K562 (cell line): ENCODE results near the gene PSMC1. TPM values are rescaled to one million over a fixed set of nuclear protein-coding genes. Genes with fewer than 3 reads are reported as not detected.
A peak's percentile ranks its signal among the peaks of the same experiment; 100 is the strongest.

Source experiments
- ATAC-seq: fragments of 200-7000 bp; cut with Tn5 transposase; 3 replicates; pipeline ENCODE4 v1.9.1; 2020; ENCODE audit warnings: moderate library complexity
- BruUV-seq: library from RNA; stranded (reverse); fragments of 400-500 nt; replicated peaks from 2 replicates; lab custom pipeline; 2021; lab: Mats Ljungman, UMichigan
- CTCF ChIA-PET: fragments of 300-600 bp; formaldehyde crosslinking; extraction: SDS; loops from one replicate; lab custom pipeline; 2021; ENCODE audit warnings: low intra/inter-chr PET ratio; lab: Yijun Ruan, JAX
- POLR2A ChIA-PET: fragments of 300-600, 350-650 bp; sonication (Branson Sonifier 250); formaldehyde crosslinking; extraction: SDS; loops from one replicate; lab custom pipeline; 2021; ENCODE audit warnings: antibody characterized with exemption, inconsistent platforms; lab: Yijun Ruan, JAX
- DNase-seq, 4 experiments: peaks; one replicate each; pipeline versions ENCODE4 v3.0.0 to v3.0.0-alpha.2; 2011 to 2018; ENCODE audit warnings: low spot score in 3 of 4, mixed read lengths in 3 of 4; ENCODE audit errors: extremely low read depth in 1 of 4
- FAIRE-seq: peaks from 2 replicates; lab custom pipeline; 2011; peaks lifted over from hg19 to GRCh38; lab: Jason Lieb, UNC
- H2AFZ ChIP-seq: 2 replicates; pipeline ENCODE4 v1.6.0; 2011; ENCODE audit warnings: low read depth, low read length, control low read depth, inconsistent platforms
- H3K27ac ChIP-seq: fragments of 200-600 bp; 3 replicates; pipeline ENCODE4 v1.8.0; 2011; ENCODE audit warnings: low read depth, mild to moderate bottlenecking, control low read depth, inconsistent platforms, low read length, moderate library complexity, mixed read lengths; ENCODE audit errors: extremely low read depth
- H3K27me3 ChIP-seq, 2 experiments: fragments of 300-600 bp in 1 of 2; 2 replicates in 1 of 2; 3 replicates in 1 of 2; pipeline versions ENCODE4 v1.6.0 to v1.8.0; 2011; ENCODE audit warnings: inconsistent platforms in 2 of 2, low read length in 2 of 2, mild to moderate bottlenecking in 1 of 2, mixed read lengths in 1 of 2, moderate library complexity in 1 of 2; ENCODE audit not compliant: control insufficient read depth in 2 of 2, insufficient read depth in 2 of 2
- H3K36me3 ChIP-seq: fragments of 300-600 bp; 3 replicates; pipeline ENCODE4 v1.8.0; 2011; ENCODE audit warnings: mild to moderate bottlenecking, low read length, inconsistent platforms; ENCODE audit not compliant: control insufficient read depth, insufficient read depth
- H3K4me1 ChIP-seq, 2 experiments: fragments of 200-600 bp in 1 of 2; replicated peaks in 1 of 2; 2 replicates in 1 of 2; 3 replicates in 1 of 2; pipeline versions ENCODE4 v1.5.1 to v1.8.0; 2011; ENCODE audit warnings: inconsistent platforms in 2 of 2, low read length in 2 of 2, mild to moderate bottlenecking in 1 of 2, mixed read lengths in 1 of 2, moderate library complexity in 1 of 2; ENCODE audit not compliant: control insufficient read depth in 2 of 2, insufficient read depth in 2 of 2
- H3K4me2 ChIP-seq: 2 replicates; pipeline ENCODE4 v1.6.1; 2011; ENCODE audit warnings: low read length, control low read depth, inconsistent platforms, mixed read lengths; ENCODE audit not compliant: insufficient read depth
- H3K4me3 ChIP-seq: fragments of 200-600 bp; sonication (generic), shearing (Covaris generic); 2 replicates; pipeline ENCODE4 v1.5.1; 2016; ENCODE audit warnings: control low read depth, inconsistent platforms
- H3K79me2 ChIP-seq: fragments of 200-600 bp; 3 replicates; pipeline ENCODE4 v1.8.0; 2011; ENCODE audit warnings: low read length, inconsistent platforms; ENCODE audit not compliant: control insufficient read depth, insufficient read depth
- H3K9ac ChIP-seq, 2 experiments: 2 replicates each; pipeline versions ENCODE4 v1.6.0 to v1.6.1; 2011; ENCODE audit warnings: low read depth in 2 of 2, low read length in 2 of 2, control low read depth in 1 of 2, inconsistent platforms in 1 of 2, mild to moderate bottlenecking in 1 of 2, mixed read lengths in 1 of 2; ENCODE audit not compliant: insufficient read depth in 1 of 2
- H3K9me1 ChIP-seq: one replicate; pipeline ENCODE4 v1.6.0; 2011; ENCODE audit warnings: inconsistent platforms, mild to moderate bottlenecking, low read length, moderate library complexity; ENCODE audit not compliant: control insufficient read depth, insufficient read depth
- H3K9me3 ChIP-seq: replicated peaks from 2 replicates; pipeline ENCODE4 v1.5.1; 2011; ENCODE audit warnings: low read depth, low read length, inconsistent platforms; ENCODE audit not compliant: control insufficient read depth, insufficient read depth
- H4K20me1 ChIP-seq: replicated peaks from 2 replicates; pipeline ENCODE4 v1.6.1; 2011; ENCODE audit warnings: low read length, inconsistent platforms, mixed read lengths; ENCODE audit not compliant: control insufficient read depth, insufficient read depth
- BHLHE40 ChIP-seq: IDR thresholded peaks from 2 replicates; pipeline ENCODE4 v1.6.1; 2011; ENCODE audit warnings: low read length, improper control_type of control experiment
- ELF2 ChIP-seq: fragments of 250-450 bp; sonication (Bioruptor Pico); IDR thresholded peaks from 2 replicates; pipeline ENCODE4 v1.5.0; 2021; ENCODE audit warnings: mild to moderate bottlenecking
- FOXO4 ChIP-seq: fragments of 450-650 bp; formaldehyde crosslinking; IDR thresholded peaks from 2 replicates; pipeline ENCODE4 v1.4.0; 2020; ENCODE audit warnings: mild to moderate bottlenecking, moderate library complexity
- ILF3 ChIP-seq: fragments of 450-650 bp; IDR thresholded peaks from 2 replicates; pipeline ENCODE4 v1.6.1; 2018; ENCODE audit warnings: antibody characterized with exemption, mild to moderate bottlenecking, moderate library complexity, borderline replicate concordance
- KDM2B ChIP-seq: fragments of 250-450 bp; sonication (Bioruptor Pico); IDR thresholded peaks from 2 replicates; pipeline ENCODE4 v1.8.0; 2021; ENCODE audit warnings: mild to moderate bottlenecking, moderate library complexity
- L3MBTL2 ChIP-seq: fragments of 450-650 bp; IDR thresholded peaks from 2 replicates; pipeline ENCODE4 v1.6.1; 2016; ENCODE audit warnings: mild to moderate bottlenecking, moderate library complexity
- MYC ChIP-seq, 2 experiments: fragments of 250-450 bp in 1 of 2; sonication (Bioruptor Pico) in 1 of 2; IDR thresholded peaks; 2 replicates each; pipeline versions ENCODE4 v1.5.1 to v1.6.1; 2012 to 2021; ENCODE audit warnings: low read depth in 2 of 2, borderline replicate concordance in 1 of 2, improper control_type of control experiment in 1 of 2, low read length in 1 of 2, mild to moderate bottlenecking in 1 of 2, moderate library complexity in 1 of 2
- SMARCE1 ChIP-seq: fragments of 450-650 bp; IDR thresholded peaks from 2 replicates; pipeline ENCODE4 v1.7.1; 2016; ENCODE audit warnings: mild to moderate bottlenecking
- SREBF2 ChIP-seq: sonication (generic); formaldehyde crosslinking; IDR thresholded peaks from 2 replicates; pipeline ENCODE4 v1.4.0; 2020; ENCODE audit warnings: mild to moderate bottlenecking, missing genetic modification reagents
- TARDBP ChIP-seq: fragments of 450-650 bp; IDR thresholded peaks from 2 replicates; pipeline ENCODE4 v1.6.1; 2016
- TOE1 ChIP-seq, 2 experiments: fragments of 450-650 bp in 1 of 2; sonication (generic) in 1 of 2; formaldehyde crosslinking in 1 of 2; IDR thresholded peaks; 2 replicates each; pipeline versions ENCODE4 v1.7.1 to v1.8.0; 2016 to 2022; ENCODE audit warnings: borderline replicate concordance in 2 of 2, mild to moderate bottlenecking in 2 of 2, antibody characterized with exemption in 1 of 2, inconsistent platforms in 1 of 2, low read depth in 1 of 2, missing genetic modification reagents in 1 of 2, moderate library complexity in 1 of 2
- ZFP36 ChIP-seq: fragments of 150-350 bp; IDR thresholded peaks from 2 replicates; pipeline ENCODE4 v1.6.1; 2018; ENCODE audit warnings: low read length, low read depth; ENCODE audit not compliant: partially characterized antibody
- ZNF586 ChIP-seq: fragments of 450-650 bp; formaldehyde crosslinking; conservative IDR thresholded peaks from 2 replicates; pipeline ENCODE4 v1.4.0; 2020; ENCODE audit warnings: mild to moderate bottlenecking, moderate library complexity
- WGBS: fragments of 100-300 bp; shearing (Covaris generic); methylation state at CpG from one replicate; pipeline ENCODE4 v1.1.6; 2016; ENCODE audit warnings: low coverage, mixed read lengths; ENCODE audit not compliant: insufficient coverage; ENCODE audit errors: missing lambda C conversion rate; 5-methylcytosine and 5-hydroxymethylcytosine counted together
- in situ Hi-C: fragments of 300-500 bp; cut with MboI; formaldehyde crosslinking; loops from 4 replicates; pipeline ENCODE4 v1.15.0; 2018; ENCODE audit warnings: inconsistent platforms, mixed read lengths
- intact Hi-C: fragments of 100-400 bp; cut with micrococcal nuclease; formaldehyde crosslinking; loops from 2 replicates; pipeline ENCODE4 v1.14.2; 2022
- polyA plus RNA-seq, 8 experiments: library from polyadenylated mRNA; depleted of rRNA in 4 of 8; stranded (reverse) in 5 of 8; unstranded in 3 of 8; fragments of >200 nt; fragmentation: Nextera tagmentation in 2 of 8; fragmentation: Illumina TruSeq in 1 of 8; extraction: Ambion mirVana in 2 of 8; extraction: Trizol in 1 of 8; gene quantifications; 2 replicates each; pipeline versions ENCODE4 v1.2.1 to v1.2.3, GENCODE V29; 2011 to 2014; ENCODE audit warnings: inconsistent platforms in 1 of 8, missing spikeins in 1 of 8
- total RNA-seq, 7 experiments: library from RNA; depleted of rRNA in 6 of 7; stranded (reverse); fragments of >200 nt in 6 of 7; fragmentation: Illumina TruSeq in 2 of 7; extraction: Trizol in 2 of 7; gene quantifications; 2 replicates each; pipeline versions ENCODE4 v1.2.1 to v1.2.3, GENCODE V29; 2011 to 2021; ENCODE audit warnings: low replicate concordance in 1 of 7
- TF ChIP-seq, protein P1 (sequence below): fragments of 450-650 bp; formaldehyde crosslinking; IDR thresholded peaks from 2 replicates; pipeline ENCODE4 v1.4.0; 2020; ENCODE audit warnings: mild to moderate bottlenecking, moderate library complexity
- TF ChIP-seq, protein P2 (sequence below), 3 experiments: IDR thresholded peaks in 2 of 3; conservative IDR thresholded peaks in 1 of 3; 2 replicates each; pipeline ENCODE4 v1.5.1; 2011 to 2012; ENCODE audit warnings: low read length in 3 of 3, mild to moderate bottlenecking in 3 of 3, control low read depth in 2 of 3, improper control_type of control experiment in 1 of 3, inconsistent platforms in 1 of 3, low read depth in 1 of 3, mixed read lengths in 1 of 3, moderate library complexity in 1 of 3; ENCODE audit not compliant: insufficient read depth in 2 of 3

The PSMC1 gene
- total and polyA plus RNA-seq, 9 of the 15 experiments (the other 6 are each of a cell fraction or from before 2014, with no cell fraction given): 87.8 to 276 (median 165) TPM

DNA sequence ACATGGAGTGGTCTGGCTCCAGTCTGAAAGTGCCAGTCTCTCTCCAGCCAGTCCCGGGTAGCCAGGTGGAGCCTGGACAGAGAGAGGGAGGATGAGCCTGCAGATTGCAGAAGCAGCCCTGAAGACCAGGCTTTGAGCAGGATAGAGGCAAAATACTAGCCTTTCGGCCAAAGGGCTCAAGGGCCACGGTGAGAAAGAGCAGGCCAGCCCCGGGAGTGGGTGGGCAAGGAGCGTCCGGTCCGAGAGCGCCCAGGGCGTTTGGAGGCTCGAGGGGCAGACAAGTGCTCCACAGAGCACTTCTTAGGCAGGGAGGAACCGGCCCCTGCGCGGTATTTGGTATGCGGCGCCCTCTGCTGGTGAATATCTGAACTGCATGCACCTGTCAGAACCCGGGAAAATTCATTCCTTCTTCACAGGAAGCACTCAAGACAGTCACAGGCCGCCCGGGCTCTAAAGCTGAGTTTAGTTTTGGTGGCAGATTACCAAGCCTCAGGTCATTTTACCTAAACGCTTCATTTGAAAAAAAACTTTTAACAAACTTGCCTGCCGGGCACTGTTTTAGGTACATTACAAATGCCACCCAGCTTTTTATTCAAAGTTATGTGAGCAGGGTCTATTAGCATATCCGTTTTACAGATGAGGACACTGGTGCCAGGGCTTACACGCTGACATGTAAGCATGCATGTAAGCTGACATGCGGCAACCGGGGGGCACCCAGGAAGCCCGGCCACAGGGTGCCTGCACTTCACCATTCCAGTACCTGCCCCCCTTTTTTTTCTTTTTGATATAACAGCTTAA, 21.0 kb upstream of the PSMC1 start:
- Histone ChIP-seq H3K4me2 (no peak overlapping the region; the same call in 1 of the 2 replicates), H3K4me3 (no peak overlapping the region), H3K27ac (no peak overlapping the region), H2AFZ (peak overlapping the region; percentile 78), H3K9me3 (0 out of 2 replicates have a peak, but pooled peaks cover 3% of the 10 kb centered on the region), H3K79me2 (no peaks in the 10 kb centered on the region), H3K9me1 (no peaks in the 10 kb centered on the region), H4K20me1 (no peaks in the 10 kb centered on the region), H3K27me3 (no peaks in the 10 kb centered on the region), H3K36me3 (no peaks in the 10 kb centered on the region), H3K9ac (peak overlapping the region in 1 of 2 experiments; percentile 74; a peak in 1 of 4 replicates), H3K4me1 (peaks cover 0 to 4% of the 10 kb centered on the region in 2 experiments; a peak in 2 of 5 replicates)
- in situ Hi-C loops (loop anchor here (25.0 kb wide), 1 partner anchor 298 kb away; no protein-coding TSS in a partner anchor), intact Hi-C loops (loop anchor here (2.0 to 10.0 kb wide), 3 partner anchors 41 to 297 kb away; no protein-coding TSS in a partner anchor)
- ATAC-seq: peak; percentile 94
- CTCF ChIA-PET: interaction anchor here (1.1 to 1.2 kb wide), 2 partner anchors 262 to 296 kb away, joined by 3 read pairs; no protein-coding TSS in a partner anchor
- POLR2A ChIA-PET: interaction anchor here (0.7 kb wide), 1 partner anchor 524 kb away, joined by 3 read pairs; no protein-coding TSS in a partner anchor
- peak; percentile 74 for FAIRE-seq
- 3% methylated on average over 23 of the region's 25 CpGs for WGBS
- no TSS peak for BruUV-seq
- peak; percentile 66 to 77 (median 72) for DNase-seq
- TF ChIP-seq TOE1 (IDR thresholded peaks at IDR 0.05; ENCODE audit: borderline replicate concordance): no peak
- no peak for TF ChIP-seq TOE1 (CRISPR knock-in tag; IDR thresholded peaks at IDR 0.05; ENCODE audit: borderline replicate concordance, low read depth)
- TF ChIP-seq, protein P1, sequence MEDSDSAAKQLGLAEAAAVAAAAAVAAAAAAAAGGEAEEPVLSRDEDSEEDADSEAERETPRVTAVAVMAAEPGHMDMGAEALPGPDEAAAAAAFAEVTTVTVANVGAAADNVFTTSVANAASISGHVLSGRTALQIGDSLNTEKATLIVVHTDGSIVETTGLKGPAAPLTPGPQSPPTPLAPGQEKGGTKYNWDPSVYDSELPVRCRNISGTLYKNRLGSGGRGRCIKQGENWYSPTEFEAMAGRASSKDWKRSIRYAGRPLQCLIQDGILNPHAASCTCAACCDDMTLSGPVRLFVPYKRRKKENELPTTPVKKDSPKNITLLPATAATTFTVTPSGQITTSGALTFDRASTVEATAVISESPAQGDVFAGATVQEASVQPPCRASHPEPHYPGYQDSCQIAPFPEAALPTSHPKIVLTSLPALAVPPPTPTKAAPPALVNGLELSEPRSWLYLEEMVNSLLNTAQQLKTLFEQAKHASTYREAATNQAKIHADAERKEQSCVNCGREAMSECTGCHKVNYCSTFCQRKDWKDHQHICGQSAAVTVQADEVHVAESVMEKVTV (CRISPR knock-in tag): 0 out of 2 replicates have a peak, but pooled peaks have one; percentile 21
- no peak for TF ChIP-seq ZNF586 (CRISPR knock-in tag)
- no peak for TF ChIP-seq ELF2 (CRISPR knock-in tag)
- TF ChIP-seq, protein P2, sequence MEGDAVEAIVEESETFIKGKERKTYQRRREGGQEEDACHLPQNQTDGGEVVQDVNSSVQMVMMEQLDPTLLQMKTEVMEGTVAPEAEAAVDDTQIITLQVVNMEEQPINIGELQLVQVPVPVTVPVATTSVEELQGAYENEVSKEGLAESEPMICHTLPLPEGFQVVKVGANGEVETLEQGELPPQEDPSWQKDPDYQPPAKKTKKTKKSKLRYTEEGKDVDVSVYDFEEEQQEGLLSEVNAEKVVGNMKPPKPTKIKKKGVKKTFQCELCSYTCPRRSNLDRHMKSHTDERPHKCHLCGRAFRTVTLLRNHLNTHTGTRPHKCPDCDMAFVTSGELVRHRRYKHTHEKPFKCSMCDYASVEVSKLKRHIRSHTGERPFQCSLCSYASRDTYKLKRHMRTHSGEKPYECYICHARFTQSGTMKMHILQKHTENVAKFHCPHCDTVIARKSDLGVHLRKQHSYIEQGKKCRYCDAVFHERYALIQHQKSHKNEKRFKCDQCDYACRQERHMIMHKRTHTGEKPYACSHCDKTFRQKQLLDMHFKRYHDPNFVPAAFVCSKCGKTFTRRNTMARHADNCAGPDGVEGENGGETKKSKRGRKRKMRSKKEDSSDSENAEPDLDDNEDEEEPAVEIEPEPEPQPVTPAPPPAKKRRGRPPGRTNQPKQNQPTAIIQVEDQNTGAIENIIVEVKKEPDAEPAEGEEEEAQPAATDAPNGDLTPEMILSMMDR (IDR thresholded peaks at IDR 0.05 in 2 of 3, conservative IDR thresholded peaks at IDR 0.05 in 1 of 3; ENCODE audit: insufficient read depth in 2 of 3, low read depth in 1 of 3, low read length in 3 of 3): peak; percentile 70 to 80 (median 78)
- no peak for TF ChIP-seq SREBF2 (CRISPR knock-in tag)
- TF ChIP-seq L3MBTL2: peak; percentile 96
- no peak for TF ChIP-seq KDM2B (CRISPR knock-in tag)
- TF ChIP-seq ILF3: no peak
- no peak for TF ChIP-seq SMARCE1
- no peak for TF ChIP-seq FOXO4 (CRISPR knock-in tag)
- TF ChIP-seq BHLHE40: 0 out of 2 replicates have a peak, but pooled peaks have one; percentile 29
- peak; percentile 79 for TF ChIP-seq MYC (IDR thresholded peaks at IDR 0.05; ENCODE audit: low read depth, low read length)
- no peak for TF ChIP-seq MYC (CRISPR knock-in tag; IDR thresholded peaks at IDR 0.05; ENCODE audit: borderline replicate concordance, low read depth)
- TF ChIP-seq ZFP36: no peak
- TF ChIP-seq TARDBP: no peak
